ENCODE data around the gene LMX1B.

LMX1B gene

DNA sequence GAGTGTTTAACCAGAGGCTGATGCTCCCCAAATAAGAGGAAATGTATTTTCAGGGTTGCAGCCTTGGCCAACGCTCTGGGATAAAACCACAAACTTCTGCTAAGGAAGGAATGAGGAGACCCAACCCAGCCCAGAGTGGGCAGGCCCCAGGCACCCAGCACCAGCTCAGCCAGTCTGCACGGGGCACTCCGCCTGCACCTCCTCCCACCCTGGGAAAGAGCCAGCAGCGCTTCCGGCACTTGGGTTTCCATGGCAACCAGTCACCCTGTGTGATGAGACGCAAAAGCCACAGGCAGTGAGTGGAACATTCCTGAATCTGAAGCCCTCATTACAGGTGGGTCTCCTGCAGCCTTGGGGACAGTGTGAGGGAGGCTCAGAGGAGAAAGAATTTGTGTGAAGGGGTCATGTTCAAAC lies 105.9 kb downstream of the LMX1B start:
- H3K9me3 ChIP-seq (ENCODE audit: insufficient read depth, low read depth, low read length) = peaks cover 6% of the 10 kb centered on the region
- WGBS (ENCODE audit: extremely low coverage, insufficient coverage, insufficient read length) = no CpG with 5 or more reads among the region's 6 CpGs

DNA sequence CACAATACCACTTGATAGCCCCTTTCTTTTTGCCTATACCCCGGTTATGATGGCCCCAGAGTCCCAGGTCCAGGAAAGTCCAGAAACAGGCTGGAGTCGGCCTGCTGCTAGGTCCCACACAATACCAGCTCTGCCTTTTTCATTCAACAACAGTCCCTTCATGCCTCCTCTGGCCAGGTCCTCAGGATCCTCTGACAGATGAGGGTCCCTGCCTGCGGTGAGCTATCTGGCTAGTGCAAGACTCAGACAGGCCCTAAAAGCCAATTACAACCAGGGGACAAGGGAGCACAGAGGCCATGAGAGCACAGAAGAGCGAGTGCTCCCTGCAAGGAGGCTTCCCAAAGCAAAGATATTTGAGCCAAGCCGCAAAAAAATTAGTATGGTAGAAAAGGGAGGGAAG lies 106.3 kb downstream of the LMX1B start:
- Histone ChIP-seq H3K4me3 (ENCODE audit: low read depth, low read length) (no peak overlapping the region), H3K36me3 (ENCODE audit: control insufficient read depth in 1 of 2, insufficient read depth in 2 of 2, low read length in 2 of 2) (no peaks in the 10 kb centered on the region), H3K27ac (ENCODE audit: low read depth, low read length) (no peak overlapping the region), H3K9ac (ENCODE audit: low read length) (no peak overlapping the region), H3K18ac (ENCODE audit: low read length) (no peak overlapping the region), H4K12ac (ENCODE audit: low read depth, low read length) (no peak overlapping the region), H2BK5ac (ENCODE audit: low read depth, low read length, poor library complexity) (no peak overlapping the region), H3K27me3 (ENCODE audit: insufficient read depth, low read length) (peaks cover 9% of the 10 kb centered on the region), H3K4me2 (ENCODE audit: low read length) (no peak overlapping the region), H2AFZ (ENCODE audit: insufficient read depth, low read length, poor library complexity) (no peak overlapping the region), H2AK5ac (ENCODE audit: low read length) (no peak overlapping the region), H3K79me1 (ENCODE audit: low read length) (no peaks in the 10 kb centered on the region), H2BK12ac (ENCODE audit: low read length) (no peak overlapping the region), H3K4me1 (ENCODE audit: control insufficient read depth in 1 of 2, insufficient read depth in 2 of 2, low read length in 2 of 2) (peaks cover 7 to 17% of the 10 kb centered on the region in 2 experiments), H3K9me3 (ENCODE audit: insufficient read depth, low read depth, low read length) (peaks cover 6% of the 10 kb centered on the region), H3K14ac (ENCODE audit: low read length) (no peak overlapping the region), H3K79me2 (ENCODE audit: control insufficient read depth, insufficient read depth, low read length, poor library complexity) (no peaks in the 10 kb centered on the region), H3K23ac (ENCODE audit: low read length) (no peak overlapping the region), H4K8ac (ENCODE audit: low read depth, low read length) (no peak overlapping the region), H4K91ac (ENCODE audit: low read depth, low read length) (no peak overlapping the region), H2BK120ac (ENCODE audit: insufficient read depth, low read length, poor library complexity) (no peak overlapping the region), H3K4ac (ENCODE audit: low read depth, low read length) (no peak overlapping the region)
- no CpG with 5 or more reads among the region's 5 CpGs for WGBS (ENCODE audit: extremely low coverage, insufficient coverage, insufficient read length)
- DNase-seq = no peak

More for the DNA sequence above, 105.9 kb downstream of the LMX1B start:
- no peak overlapping the region for H2AK5ac ChIP-seq (ENCODE audit: low read length)
- no peak overlapping the region for H4K8ac ChIP-seq (ENCODE audit: low read depth, low read length)
- no peak overlapping the region for H4K91ac ChIP-seq (ENCODE audit: low read depth, low read length)
- no peak overlapping the region for H3K4me3 ChIP-seq (ENCODE audit: low read depth, low read length)
- peak; percentile 72 to 91 for DNase-seq
- H2AFZ ChIP-seq (ENCODE audit: insufficient read depth, low read length, poor library complexity) = no peak overlapping the region
- no peaks in the 10 kb centered on the region for H3K79me1 ChIP-seq (ENCODE audit: low read length)
- no peaks in the 10 kb centered on the region for H3K79me2 ChIP-seq (ENCODE audit: control insufficient read depth, insufficient read depth, low read length, poor library complexity)
- H3K14ac ChIP-seq (ENCODE audit: low read length) = no peak overlapping the region
- H3K9ac ChIP-seq (ENCODE audit: low read length) = no peak overlapping the region
- H3K4me2 ChIP-seq (ENCODE audit: low read length) = no peak overlapping the region
- peaks cover 7 to 17% of the 10 kb centered on the region in 2 experiments for H3K4me1 ChIP-seq (ENCODE audit: control insufficient read depth in 1 of 2, insufficient read depth in 2 of 2, low read length in 2 of 2)
- peaks cover 9% of the 10 kb centered on the region for H3K27me3 ChIP-seq (ENCODE audit: insufficient read depth, low read length)
- no peaks in the 10 kb centered on the region for H3K36me3 ChIP-seq (ENCODE audit: control insufficient read depth in 1 of 2, insufficient read depth in 2 of 2, low read length in 2 of 2)
- no peak overlapping the region for H3K27ac ChIP-seq (ENCODE audit: low read depth, low read length)
- no peak overlapping the region for H3K18ac ChIP-seq (ENCODE audit: low read length)
- H4K12ac ChIP-seq (ENCODE audit: low read depth, low read length) = no peak overlapping the region
- H2BK5ac ChIP-seq (ENCODE audit: low read depth, low read length, poor library complexity) = no peak overlapping the region
- H3K23ac ChIP-seq (ENCODE audit: low read length) = no peak overlapping the region
- H2BK12ac ChIP-seq (ENCODE audit: low read length) = no peak overlapping the region
- H2BK120ac ChIP-seq (ENCODE audit: insufficient read depth, low read length, poor library complexity) = no peak overlapping the region
- H3K4ac ChIP-seq (ENCODE audit: low read depth, low read length) = no peak overlapping the region

DNA sequence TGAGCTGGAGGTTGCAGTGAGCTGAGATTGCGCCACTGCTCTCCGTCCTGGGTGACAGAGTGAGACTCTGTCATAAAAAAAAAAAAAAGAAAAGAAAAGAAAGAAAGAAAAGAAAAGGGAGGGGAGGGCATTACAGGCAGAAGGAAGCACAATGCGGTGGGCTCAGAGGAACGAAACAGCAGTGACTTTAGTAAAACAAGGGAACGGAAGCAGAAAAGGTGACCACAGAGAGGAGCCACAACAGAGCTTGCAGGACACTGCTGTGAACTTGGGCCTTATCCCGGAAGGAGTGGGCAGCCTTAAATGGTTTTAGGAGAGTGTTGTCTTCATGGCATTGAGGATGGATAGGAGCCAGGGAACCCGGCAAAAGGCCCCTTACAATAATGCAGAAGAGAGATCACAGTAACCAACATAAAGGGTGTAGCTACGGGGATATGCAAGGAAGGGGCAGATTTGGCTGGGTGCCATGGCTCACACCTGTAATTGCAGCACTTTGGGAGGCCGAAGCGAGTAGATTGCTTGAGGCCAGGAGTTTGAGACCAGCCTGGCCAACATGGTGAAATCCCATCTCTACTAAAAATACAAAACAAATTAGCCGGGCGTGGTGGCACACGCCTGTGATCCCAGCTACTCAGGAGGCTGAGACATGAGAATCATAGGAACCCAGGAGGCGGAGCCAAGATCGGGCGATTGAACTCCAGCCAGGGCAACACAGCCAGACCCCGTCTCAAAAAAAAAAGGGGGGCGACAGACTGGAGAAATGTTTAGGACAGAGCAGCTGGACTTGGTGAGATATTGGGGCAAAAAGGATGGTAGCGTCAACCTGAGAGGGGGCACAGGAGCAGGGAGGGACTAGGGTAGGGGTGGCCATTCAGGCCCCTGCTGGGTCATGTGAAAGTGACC lies 107.2 kb downstream of the LMX1B start:
- no CpG with 5 or more reads among the region's 19 CpGs for WGBS (ENCODE audit: extremely low coverage, insufficient coverage, insufficient read length)

DNA sequence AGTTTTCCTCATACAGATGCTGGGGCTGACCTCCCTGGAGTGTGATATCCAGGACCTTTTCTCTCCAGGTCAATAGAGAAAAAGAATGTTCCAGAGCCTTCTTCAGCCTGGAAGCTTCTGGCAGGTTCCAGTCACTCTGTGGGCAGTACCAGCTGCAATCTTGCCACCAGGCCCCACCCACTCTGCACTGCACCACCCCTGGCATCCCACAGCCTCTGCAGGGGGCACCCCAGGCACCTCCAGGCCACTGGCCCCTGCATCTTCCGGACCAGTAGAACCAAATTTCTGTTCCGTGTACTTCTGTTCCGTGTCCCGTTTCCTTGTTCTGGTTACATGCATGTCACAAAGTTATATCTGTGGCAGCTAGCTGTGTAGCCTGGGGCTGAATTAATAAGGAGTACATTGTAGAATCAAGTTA lies 107.8 kb downstream of the LMX1B start:
- Histone ChIP-seq H3K27me3 (ENCODE audit: insufficient read depth, low read length) (peaks cover 9% of the 10 kb centered on the region), H3K14ac (ENCODE audit: low read length) (no peak overlapping the region), H3K9me3 (ENCODE audit: insufficient read depth, low read depth, low read length) (peaks cover 6% of the 10 kb centered on the region), H3K4me3 (ENCODE audit: low read depth, low read length) (no peak overlapping the region), H4K8ac (ENCODE audit: low read depth, low read length) (no peak overlapping the region), H3K27ac (ENCODE audit: low read depth, low read length) (no peak overlapping the region), H3K79me2 (ENCODE audit: control insufficient read depth, insufficient read depth, low read length, poor library complexity) (no peaks in the 10 kb centered on the region), H2AK5ac (ENCODE audit: low read length) (no peak overlapping the region), H3K4ac (ENCODE audit: low read depth, low read length) (no peak overlapping the region), H3K79me1 (ENCODE audit: low read length) (no peaks in the 10 kb centered on the region), H4K12ac (ENCODE audit: low read depth, low read length) (no peak overlapping the region), H3K9ac (ENCODE audit: low read length) (no peak overlapping the region), H2BK120ac (ENCODE audit: insufficient read depth, low read length, poor library complexity) (no peak overlapping the region), H3K23ac (ENCODE audit: low read length) (no peak overlapping the region), H3K18ac (ENCODE audit: low read length) (no peak overlapping the region), H3K36me3 (ENCODE audit: control insufficient read depth in 1 of 2, insufficient read depth in 2 of 2, low read length in 2 of 2) (no peaks in the 10 kb centered on the region), H2BK12ac (ENCODE audit: low read length) (no peak overlapping the region), H4K91ac (ENCODE audit: low read depth, low read length) (no peak overlapping the region), H2BK5ac (ENCODE audit: low read depth, low read length, poor library complexity) (no peak overlapping the region), H2AFZ (ENCODE audit: insufficient read depth, low read length, poor library complexity) (no peak overlapping the region), H3K4me2 (ENCODE audit: low read length) (no peak overlapping the region), H3K4me1 (ENCODE audit: control insufficient read depth in 1 of 2, insufficient read depth in 2 of 2, low read length in 2 of 2) (peaks cover 7 to 17% of the 10 kb centered on the region in 2 experiments)
- no peak for DNase-seq
- no CpG with 5 or more reads among the region's 4 CpGs for WGBS (ENCODE audit: extremely low coverage, insufficient coverage, insufficient read length)

More for the DNA sequence above, 107.2 kb downstream of the LMX1B start:
- Histone ChIP-seq H4K12ac (ENCODE audit: low read depth, low read length) (no peak overlapping the region), H3K4me3 (ENCODE audit: low read depth, low read length) (no peak overlapping the region), H3K79me2 (ENCODE audit: control insufficient read depth, insufficient read depth, low read length, poor library complexity) (no peaks in the 10 kb centered on the region), H3K9me3 (ENCODE audit: insufficient read depth, low read depth, low read length) (peaks cover 6% of the 10 kb centered on the region), H3K4me2 (ENCODE audit: low read length) (no peak overlapping the region), H3K23ac (ENCODE audit: low read length) (no peak overlapping the region), H3K79me1 (ENCODE audit: low read length) (no peaks in the 10 kb centered on the region), H3K18ac (ENCODE audit: low read length) (no peak overlapping the region), H2AFZ (ENCODE audit: insufficient read depth, low read length, poor library complexity) (no peak overlapping the region), H3K4me1 (ENCODE audit: control insufficient read depth in 1 of 2, insufficient read depth in 2 of 2, low read length in 2 of 2) (peaks cover 7 to 17% of the 10 kb centered on the region in 2 experiments), H2BK12ac (ENCODE audit: low read length) (no peak overlapping the region), H4K8ac (ENCODE audit: low read depth, low read length) (no peak overlapping the region), H2BK120ac (ENCODE audit: insufficient read depth, low read length, poor library complexity) (no peak overlapping the region), H3K27ac (ENCODE audit: low read depth, low read length) (no peak overlapping the region), H3K9ac (ENCODE audit: low read length) (no peak overlapping the region), H2BK5ac (ENCODE audit: low read depth, low read length, poor library complexity) (no peak overlapping the region), H4K91ac (ENCODE audit: low read depth, low read length) (no peak overlapping the region), H3K14ac (ENCODE audit: low read length) (no peak overlapping the region), H3K27me3 (ENCODE audit: insufficient read depth, low read length) (peaks cover 9% of the 10 kb centered on the region), H3K4ac (ENCODE audit: low read depth, low read length) (no peak overlapping the region), H2AK5ac (ENCODE audit: low read length) (no peak overlapping the region), H3K36me3 (ENCODE audit: control insufficient read depth in 1 of 2, insufficient read depth in 2 of 2, low read length in 2 of 2) (no peaks in the 10 kb centered on the region)
- no peak for DNase-seq

Measured in trophoblast cell (in vitro differentiated cells and primary cell).